Keratinocyte (primary cell): Measurements from ENCODE around the gene PGRMC2. TPM values are rescaled to one million over a fixed set of nuclear protein-coding genes. Genes with fewer than 3 reads are reported as not detected.
"Not testable (repeated sequence)": the region's sequence is repeated elsewhere in the genome, so short reads cannot be mapped to it uniquely, and the experiment has no call there.

ENCODE experiments used
- DNase-seq: peaks from one replicate; pipeline ENCODE4 v3.0.0-alpha.2; 2011; ENCODE audit warnings: low read depth, missing footprints, low spot score
- FAIRE-seq: peaks from 2 replicates; lab custom pipeline; 2011; peaks lifted over from hg19 to GRCh38; lab: Jason Lieb, UNC
- H2AFZ ChIP-seq: 2 replicates; pipeline ENCODE4 v1.6.0; 2012; ENCODE audit warnings: low read length, control low read depth, inconsistent platforms; ENCODE audit not compliant: control insufficient read depth
- H3K27ac ChIP-seq: 2 replicates; pipeline ENCODE4 v1.5.1; 2011; ENCODE audit warnings: low read length; ENCODE audit not compliant: control insufficient read depth, insufficient read depth
- H3K27me3 ChIP-seq: 3 replicates; pipeline ENCODE4 v1.6.0; 2011; ENCODE audit warnings: low read length; ENCODE audit not compliant: control insufficient read depth, insufficient read depth; ENCODE audit errors: extremely low read depth
- H3K36me3 ChIP-seq, 2 experiments: 2 replicates in 1 of 2; 3 replicates in 1 of 2; pipeline ENCODE4 v1.5.1; 2011; ENCODE audit warnings: low read length in 2 of 2, mild to moderate bottlenecking in 1 of 2; ENCODE audit not compliant: control insufficient read depth in 2 of 2, insufficient read depth in 2 of 2; ENCODE audit errors: extremely low read depth in 1 of 2
- H3K4me1 ChIP-seq: 3 replicates; pipeline ENCODE4 v1.5.1; 2011; ENCODE audit warnings: low read length; ENCODE audit not compliant: control insufficient read depth, insufficient read depth; ENCODE audit errors: extremely low read depth
- H3K4me2 ChIP-seq: 3 replicates; pipeline ENCODE4 v1.6.0; 2011; ENCODE audit warnings: low read depth, low read length; ENCODE audit not compliant: control insufficient read depth, insufficient read depth; ENCODE audit errors: extremely low read depth
- H3K4me3 ChIP-seq, 3 experiments: fragments of 200-600 bp in 1 of 3; sonication (generic) in 1 of 3; 2 replicates in 2 of 3; 3 replicates in 1 of 3; pipeline ENCODE4 v1.5.1; 2011 to 2016; ENCODE audit warnings: low read length in 3 of 3, mild to moderate bottlenecking in 3 of 3, control low read depth in 2 of 3, inconsistent platforms in 1 of 3, low read depth in 1 of 3, mixed read lengths in 1 of 3, mixed run types in 1 of 3, moderate library complexity in 1 of 3; ENCODE audit not compliant: control insufficient read depth in 2 of 3, insufficient read depth in 2 of 3; ENCODE audit errors: extremely low read depth in 1 of 3
- H3K79me2 ChIP-seq: 2 replicates; pipeline ENCODE4 v1.6.0; 2012; ENCODE audit warnings: low read length; ENCODE audit not compliant: control insufficient read depth, insufficient read depth
- H3K9ac ChIP-seq: 3 replicates; pipeline ENCODE4 v1.6.0; 2011; ENCODE audit warnings: low read length; ENCODE audit not compliant: control insufficient read depth, insufficient read depth; ENCODE audit errors: extremely low read depth
- H3K9me1 ChIP-seq: 3 replicates; pipeline ENCODE4 v1.6.0; 2011; ENCODE audit warnings: low read length; ENCODE audit not compliant: control insufficient read depth, insufficient read depth; ENCODE audit errors: extremely low read depth
- H3K9me3 ChIP-seq: 2 replicates; pipeline ENCODE4 v1.5.1; 2012; ENCODE audit warnings: low read depth, low read length; ENCODE audit not compliant: control insufficient read depth
- H4K20me1 ChIP-seq: 3 replicates; pipeline ENCODE4 v1.6.0; 2011; ENCODE audit warnings: low read length; ENCODE audit not compliant: control insufficient read depth, insufficient read depth; ENCODE audit errors: extremely low read depth
- EZH2 ChIP-seq: IDR thresholded peaks from one replicate; pipeline ENCODE4 v1.6.1; 2012; ENCODE audit warnings: inconsistent platforms, mild to moderate bottlenecking, low read length, moderate library complexity
- dilution Hi-C: fragments of 300-500 bp; cut with MboI; formaldehyde crosslinking; loops from one replicate; pipeline ENCODE4 v1.7.0; 2020; ENCODE audit warnings: low sequenced_read_pairs; ENCODE audit not compliant: extremely low pct_ligation_motif_present
- polyA plus RNA-seq, 5 experiments: library from polyadenylated mRNA; depleted of rRNA in 3 of 5; stranded (reverse) in 3 of 5; stranded (forward) in 1 of 5; unstranded in 1 of 5; fragments of >200 nt; gene quantifications; 1 replicate in 1 of 5; 2 replicates in 3 of 5; 3 replicates in 1 of 5; pipeline versions ENCODE4 v1.2.1 to v1.2.3, GENCODE V29; 2011 to 2012; ENCODE audit warnings: missing spikeins in 2 of 5, low read depth in 1 of 5, low replicate concordance in 1 of 5
- TF ChIP-seq, protein P1 (sequence below), 3 experiments: IDR thresholded peaks in 1 of 3; conservative IDR thresholded peaks in 1 of 3; optimal IDR thresholded peaks in 1 of 3; 2 replicates in 2 of 3; 3 replicates in 1 of 3; pipeline versions ENCODE3 to v1.5.1; 2011; ENCODE audit warnings: low read length in 3 of 3, mild to moderate bottlenecking in 3 of 3, moderate library complexity in 2 of 3, control low read depth in 1 of 3, inconsistent platforms in 1 of 3; ENCODE audit not compliant: insufficient read depth in 2 of 3; ENCODE audit errors: extremely low read depth in 1 of 3

Gene PGRMC2
- polyA plus RNA-seq, 1 donor (not counting 4 experiments of a cell fraction or from before 2014, with no cell fraction given): 26.7 TPM

DNA sequence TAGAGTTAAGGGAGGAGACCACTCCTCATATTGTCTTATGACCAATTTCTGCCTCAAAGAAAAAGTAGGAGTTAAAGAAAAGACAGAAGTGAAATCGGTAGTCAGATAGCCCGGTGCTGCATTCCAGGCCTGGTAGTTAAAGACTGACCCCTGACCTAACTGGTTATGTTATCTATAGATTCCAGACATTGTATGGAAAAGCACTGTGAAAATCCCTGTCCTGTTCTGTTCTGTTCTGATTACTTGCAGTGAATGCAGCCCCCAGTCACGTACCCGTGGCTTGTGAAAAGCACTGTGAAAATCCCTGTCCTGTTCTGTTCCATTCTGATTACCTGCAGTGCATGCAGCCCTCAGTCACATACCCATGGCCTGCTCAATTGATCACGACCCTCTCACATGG, 27.7 kb downstream of the PGRMC2 start:
- H3K27ac ChIP-seq, H2AFZ ChIP-seq, H3K4me1 ChIP-seq, H3K9me3 ChIP-seq, H3K4me3 ChIP-seq, FAIRE-seq, H3K4me2 ChIP-seq, dilution Hi-C loops, H3K9me1 ChIP-seq, H4K20me1 ChIP-seq, DNase-seq, H3K36me3 ChIP-seq, H3K27me3 ChIP-seq, H3K9ac ChIP-seq, H3K79me2 ChIP-seq: not testable (repeated sequence)

DNA sequence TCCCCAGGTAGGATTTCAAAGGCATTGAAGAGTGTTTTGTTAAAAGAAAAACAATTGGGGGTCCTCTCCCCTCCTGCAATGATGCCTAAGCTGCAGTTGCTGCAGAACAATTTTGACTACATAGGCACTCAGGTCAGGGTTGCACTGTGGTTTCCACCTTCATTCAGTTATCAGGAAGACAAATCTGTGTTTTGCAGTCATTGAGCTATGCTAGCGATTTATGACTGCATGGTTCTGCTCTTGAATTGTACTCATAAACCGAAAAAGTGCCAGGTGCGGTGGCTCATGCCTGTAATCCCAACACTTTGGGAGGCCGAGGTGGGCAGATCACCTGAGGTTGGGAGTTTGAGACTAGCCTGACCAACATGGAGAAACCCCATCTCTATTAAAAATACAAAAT, 29.4 kb downstream of the PGRMC2 start:
- dilution Hi-C loops, H2AFZ ChIP-seq, H3K27me3 ChIP-seq, H3K27ac ChIP-seq, DNase-seq, H3K79me2 ChIP-seq, FAIRE-seq, H3K4me3 ChIP-seq, H3K9ac ChIP-seq, H3K9me3 ChIP-seq, H3K9me1 ChIP-seq, H4K20me1 ChIP-seq, H3K36me3 ChIP-seq, H3K4me1 ChIP-seq, H3K4me2 ChIP-seq: not testable (repeated sequence)

DNA sequence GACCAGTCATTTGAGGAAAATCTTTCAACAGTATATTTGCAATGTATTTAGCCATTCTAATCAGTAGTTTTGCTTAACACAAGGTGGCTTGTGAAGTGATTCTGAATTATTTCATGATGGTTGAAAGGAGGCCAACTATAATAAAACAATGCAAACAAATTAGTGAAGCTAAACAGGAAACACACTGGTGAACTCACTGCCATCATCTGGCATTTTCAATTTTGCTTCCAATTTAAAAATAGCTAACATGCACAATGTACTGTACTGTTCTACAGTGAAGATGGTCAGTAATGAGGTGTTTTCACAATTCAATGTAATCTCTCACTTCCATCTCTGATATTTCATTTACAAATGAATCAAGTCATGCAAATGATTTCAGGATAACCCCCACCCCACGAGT, 31.1 kb downstream of the PGRMC2 start:
- Histone ChIP-seq H3K79me2 (no peaks in the 10 kb centered on the region), H3K4me3 (no peak overlapping the region), H3K36me3 (no peaks in the 10 kb centered on the region), H3K9me1 (no peaks in the 10 kb centered on the region), H4K20me1 (no peaks in the 10 kb centered on the region), H3K4me2 (no peak overlapping the region), H3K9me3 (no peaks in the 10 kb centered on the region), H3K27me3 (no peaks in the 10 kb centered on the region), H3K27ac (no peak overlapping the region), H2AFZ (no peak overlapping the region), H3K4me1 (peaks cover 3% of the 10 kb centered on the region), H3K9ac (no peak overlapping the region)
- TF ChIP-seq, protein P1, sequence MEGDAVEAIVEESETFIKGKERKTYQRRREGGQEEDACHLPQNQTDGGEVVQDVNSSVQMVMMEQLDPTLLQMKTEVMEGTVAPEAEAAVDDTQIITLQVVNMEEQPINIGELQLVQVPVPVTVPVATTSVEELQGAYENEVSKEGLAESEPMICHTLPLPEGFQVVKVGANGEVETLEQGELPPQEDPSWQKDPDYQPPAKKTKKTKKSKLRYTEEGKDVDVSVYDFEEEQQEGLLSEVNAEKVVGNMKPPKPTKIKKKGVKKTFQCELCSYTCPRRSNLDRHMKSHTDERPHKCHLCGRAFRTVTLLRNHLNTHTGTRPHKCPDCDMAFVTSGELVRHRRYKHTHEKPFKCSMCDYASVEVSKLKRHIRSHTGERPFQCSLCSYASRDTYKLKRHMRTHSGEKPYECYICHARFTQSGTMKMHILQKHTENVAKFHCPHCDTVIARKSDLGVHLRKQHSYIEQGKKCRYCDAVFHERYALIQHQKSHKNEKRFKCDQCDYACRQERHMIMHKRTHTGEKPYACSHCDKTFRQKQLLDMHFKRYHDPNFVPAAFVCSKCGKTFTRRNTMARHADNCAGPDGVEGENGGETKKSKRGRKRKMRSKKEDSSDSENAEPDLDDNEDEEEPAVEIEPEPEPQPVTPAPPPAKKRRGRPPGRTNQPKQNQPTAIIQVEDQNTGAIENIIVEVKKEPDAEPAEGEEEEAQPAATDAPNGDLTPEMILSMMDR (optimal IDR thresholded peaks at IDR 0.05 in 1 of 3, IDR thresholded peaks at IDR 0.05 in 1 of 3, conservative IDR thresholded peaks at IDR 0.05 in 1 of 3; ENCODE audit: extremely low read depth in 1 of 3, insufficient read depth in 2 of 3, low read length in 3 of 3): no peak
- TF ChIP-seq EZH2: no peak
- dilution Hi-C loops: no loop called here
- no peak for DNase-seq
- FAIRE-seq: no peak
